ENCODE data around the gene NUBP1. TPM values are rescaled to one million over a fixed set of nuclear protein-coding genes. Genes with fewer than 3 reads are reported as not detected.

The NUBP1 gene
- total RNA-seq, 4 donors from 2014 or later: 17.4 to 34.7 (median 28.4) TPM

GRCh38 chr16:10756574-10756973 is 12.9 kb downstream of the NUBP1 start:
- no peaks in the 10 kb centered on the region for H3K9me3 ChIP-seq
- H3K4me3 ChIP-seq: no peak overlapping the region
- H3K36me3 ChIP-seq: peaks cover 59 to 99% (median 85%) of the 10 kb centered on the region in 4 donors
- H3K27me3 ChIP-seq: no peaks in the 10 kb centered on the region
- TF ChIP-seq POLR2A (IDR thresholded peaks at IDR 0.05; ENCODE audit: low read depth) (no peak), CTCF (IDR thresholded peaks at IDR 0.05) (no peak), EP300 (IDR thresholded peaks at IDR 0.05) (no peak), POLR2AphosphoS5 (IDR thresholded peaks at IDR 0.05) (no peak)
- no peak overlapping the region for H3K27ac ChIP-seq (replicated peaks in 1 of 4)
- no peak for DNase-seq (ENCODE audit: extremely low spot score)
- WGBS: 61% methylated on average over 6 of the region's 6 CpGs
- intact Hi-C loops (cut with DNase I): no loop called here
- H3K4me1 ChIP-seq: no peaks in the 10 kb centered on the region

GRCh38 chr16:10760858-10761257 is 17.2 kb downstream of the NUBP1 start:
- peaks cover 80 to 100% (median 91%) of the 10 kb centered on the region in 4 donors for H3K36me3 ChIP-seq
- WGBS: 64% methylated on average over 3 of the region's 3 CpGs
- peaks cover 0 to 5% (median 0%) of the 10 kb centered on the region in 4 donors for H3K4me1 ChIP-seq
- DNase-seq (ENCODE audit: extremely low spot score): no peak
- H3K27me3 ChIP-seq: no peaks in the 10 kb centered on the region
- H3K4me3 ChIP-seq: no peak overlapping the region
- intact Hi-C loops (cut with DNase I): no loop called here
- no peak overlapping the region for H3K27ac ChIP-seq (replicated peaks in 1 of 4)
- TF ChIP-seq CTCF (IDR thresholded peaks at IDR 0.05): no peak
- TF ChIP-seq POLR2AphosphoS5 (IDR thresholded peaks at IDR 0.05): no peak
- TF ChIP-seq EP300 (IDR thresholded peaks at IDR 0.05): no peak
- TF ChIP-seq POLR2A (IDR thresholded peaks at IDR 0.05; ENCODE audit: low read depth): no peak
- H3K9me3 ChIP-seq: no peaks in the 10 kb centered on the region

GRCh38 chr16:10761373-10761772 is 17.7 kb downstream of the NUBP1 start:
- TF ChIP-seq POLR2A (IDR thresholded peaks at IDR 0.05; ENCODE audit: low read depth) (no peak), CTCF (IDR thresholded peaks at IDR 0.05) (no peak), EP300 (IDR thresholded peaks at IDR 0.05) (no peak)
- Histone ChIP-seq H3K4me3 (no peak overlapping the region), H3K9me3 (no peaks in the 10 kb centered on the region), H3K27ac (replicated peaks in 1 of 4) (no peak overlapping the region), H3K4me1 (peaks cover 0 to 5% (median 0%) of the 10 kb centered on the region in 4 donors), H3K27me3 (no peaks in the 10 kb centered on the region), H3K36me3 (peaks cover 75 to 100% (median 90%) of the 10 kb centered on the region in 4 donors)
- intact Hi-C loops (cut with DNase I): no loop called here
- 91% methylated on average over 8 of the region's 8 CpGs for WGBS
- no peak for DNase-seq (ENCODE audit: extremely low spot score)

GRCh38 chr16:10762336-10763016 is 18.8 kb downstream of the NUBP1 start:
- intact Hi-C loops (cut with DNase I): no loop called here
- Histone ChIP-seq H3K9me3 (no peaks in the 10 kb centered on the region), H3K4me1 (peaks cover 0 to 5% (median 0%) of the 10 kb centered on the region in 4 donors), H3K36me3 (peaks cover 65 to 100% (median 83%) of the 10 kb centered on the region in 4 donors), H3K27ac (replicated peaks in 1 of 4) (no peak overlapping the region), H3K4me3 (no peak overlapping the region), H3K27me3 (no peaks in the 10 kb centered on the region)
- no peak for DNase-seq (ENCODE audit: extremely low spot score)
- TF ChIP-seq CTCF (IDR thresholded peaks at IDR 0.05) (no peak), POLR2AphosphoS5 (IDR thresholded peaks at IDR 0.05) (no peak), POLR2A (IDR thresholded peaks at IDR 0.05; ENCODE audit: low read depth) (no peak), EP300 (IDR thresholded peaks at IDR 0.05) (no peak)
- 95% methylated on average over 34 of the region's 35 CpGs for WGBS
